GM19025 (cell line): ENCODE results near the gene CCDC142.
"Not testable (repeated sequence)": the region's sequence is repeated elsewhere in the genome, so short reads cannot be mapped to it uniquely, and the experiment has no call there.

ENCODE experiments used
- ATAC-seq: cut with Tn5 transposase; IDR thresholded peaks from one replicate; pipeline ENCODE4 v1.9.1; 2021; ENCODE audit warnings: mild to moderate bottlenecking, low read depth, moderate library complexity; ENCODE audit not compliant: unreplicated experiment

CCDC142 gene

GRCh38 chr2:74472945-74473258 is 9.9 kb downstream of the CCDC142 start:
- ATAC-seq: no peak

- peak; percentile 79 for ATAC-seq
Measured at GRCh38 chr2:74472086-74472944, 10.5 kb downstream of the CCDC142 start, which contains the start of gene MRPL53. TSS of gene MRPL53 (minus strand) at chr2:74472680. CDS start at chr2:74472660, 20 bp downstream.

GRCh38 chr2:74471332-74472065 is 11.3 kb downstream of the CCDC142 start:
- no peak for ATAC-seq

GRCh38 chr2:74470742-74471141 is 12.1 kb downstream of the CCDC142 start:
- ATAC-seq: not testable (repeated sequence)

- no peak for ATAC-seq
Measured at GRCh38 chr2:74464406-74464805, 18.4 kb downstream of the CCDC142 start.

- no peak for ATAC-seq
Measured at GRCh38 chr2:74462786-74463105, 20.1 kb downstream of the CCDC142 start.

GRCh38 chr2:74462054-74462785 is 20.6 kb downstream of the CCDC142 start:
- ATAC-seq: no peak

- ATAC-seq: no peak
Measured at GRCh38 chr2:74461187-74462053, 21.4 kb downstream of the CCDC142 start.

- not testable (repeated sequence) for ATAC-seq
Measured at GRCh38 chr2:74460187-74460586, 22.6 kb downstream of the CCDC142 start.

- not testable (repeated sequence) for ATAC-seq
Measured at GRCh38 chr2:74459503-74460118, 23.2 kb downstream of the CCDC142 start.

GRCh38 chr2:74458938-74459363 is 23.8 kb downstream of the CCDC142 start:
- no peak for ATAC-seq

GRCh38 chr2:74458132-74458937 is 24.5 kb downstream of the CCDC142 start, which contains the start of gene WBP1:
TSS of gene WBP1 (plus strand) at chr2:74458438. CDS start at chr2:74458603, 165 bp downstream.
- ATAC-seq: peak; percentile 83

GRCh38 chr2:74457549-74458131 is 25.2 kb downstream of the CCDC142 start:
- ATAC-seq: peak; percentile 21

GRCh38 chr2:74457129-74457548 is 25.7 kb downstream of the CCDC142 start:
- ATAC-seq: no peak

GRCh38 chr2:74454654-74455511 is 27.9 kb downstream of the CCDC142 start, which contains the start of gene INO80B:
TSS of gene INO80B (plus strand) at chr2:74455087. CDS start at chr2:74455117, 30 bp downstream.
- ATAC-seq: peak; percentile 33

GRCh38 chr2:74450570-74451190 is 32.1 kb downstream of the CCDC142 start:
- ATAC-seq: no peak

GRCh38 chr2:74448771-74449170 is 34.0 kb downstream of the CCDC142 start:
- no peak for ATAC-seq
